ENCODE measurements around the gene DTNA. TPM values are rescaled to one million over a fixed set of nuclear protein-coding genes. Genes with fewer than 3 reads are reported as not detected.

Gene DTNA
- polyA plus RNA-seq, 6 donors from 2014 or later: not detected

DNA sequence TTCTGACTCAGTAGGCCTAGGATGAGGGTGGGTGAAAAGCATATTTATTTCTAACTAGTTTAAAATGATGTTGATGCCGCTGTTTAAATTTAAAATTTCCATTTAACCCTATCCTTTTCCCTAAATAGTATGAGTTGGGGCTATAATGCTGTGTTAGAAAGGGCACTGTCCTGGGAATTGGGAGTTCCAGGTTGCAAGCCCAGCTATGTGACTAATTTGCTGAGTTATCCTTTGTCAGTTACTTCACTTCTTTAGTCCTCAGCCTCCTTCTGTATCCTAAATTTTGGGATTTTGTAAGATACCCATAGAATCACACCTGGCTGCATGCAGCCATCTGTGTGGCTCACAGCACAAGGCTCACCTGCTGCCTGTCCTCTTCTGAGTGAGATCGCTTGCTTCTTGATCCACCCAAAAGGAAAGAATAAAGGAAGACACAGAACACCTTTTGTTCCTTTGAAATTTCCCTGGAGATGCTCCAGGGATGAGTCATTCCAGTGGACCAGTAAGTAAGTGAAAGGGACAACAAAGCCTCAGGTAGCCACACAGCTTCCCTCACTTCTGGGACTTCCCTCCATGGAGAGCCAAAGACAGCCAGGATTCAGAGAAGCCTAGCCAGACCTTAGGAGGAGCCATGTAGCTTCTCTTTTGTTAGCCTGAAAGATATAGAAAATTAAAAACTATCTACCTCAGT is 97.2 kb downstream of the DTNA start:
- ATAC-seq (ENCODE audit: low read depth in 2 of 2): no peak
- Mint-ChIP-seq H3K9me3 (no peaks in the 10 kb centered on the region), H3K27ac (no peak overlapping the region), H3K4me3 (no peak overlapping the region), H3K27me3 (peaks cover under 1 to 10% (median 6%) of the 10 kb centered on the region in 3 donors), H3K36me3 (no peaks in the 10 kb centered on the region), H3K4me1 (no peaks in the 10 kb centered on the region)
- no peak for DNase-seq

DNA sequence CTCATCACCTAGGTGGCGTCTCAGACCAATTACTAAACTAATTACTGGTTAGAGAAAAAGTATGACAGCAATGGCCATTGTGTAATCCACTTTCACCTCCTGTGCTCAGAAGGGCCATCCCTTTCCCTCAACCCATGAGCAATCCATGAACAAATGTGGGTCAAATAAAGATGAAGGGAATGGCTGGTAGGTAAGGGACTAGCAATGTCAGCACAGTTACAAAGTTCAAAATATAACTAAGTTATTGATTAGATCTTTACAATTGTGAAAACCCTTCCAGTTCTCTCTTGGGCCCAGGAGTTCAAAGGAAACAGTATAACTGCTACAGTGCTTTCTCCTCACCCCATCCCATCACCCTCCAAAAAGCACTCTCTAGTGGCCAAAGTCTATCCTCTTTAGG is 98.3 kb downstream of the DTNA start:
- Mint-ChIP-seq H3K27ac (no peak overlapping the region), H3K4me1 (no peaks in the 10 kb centered on the region)

DNA sequence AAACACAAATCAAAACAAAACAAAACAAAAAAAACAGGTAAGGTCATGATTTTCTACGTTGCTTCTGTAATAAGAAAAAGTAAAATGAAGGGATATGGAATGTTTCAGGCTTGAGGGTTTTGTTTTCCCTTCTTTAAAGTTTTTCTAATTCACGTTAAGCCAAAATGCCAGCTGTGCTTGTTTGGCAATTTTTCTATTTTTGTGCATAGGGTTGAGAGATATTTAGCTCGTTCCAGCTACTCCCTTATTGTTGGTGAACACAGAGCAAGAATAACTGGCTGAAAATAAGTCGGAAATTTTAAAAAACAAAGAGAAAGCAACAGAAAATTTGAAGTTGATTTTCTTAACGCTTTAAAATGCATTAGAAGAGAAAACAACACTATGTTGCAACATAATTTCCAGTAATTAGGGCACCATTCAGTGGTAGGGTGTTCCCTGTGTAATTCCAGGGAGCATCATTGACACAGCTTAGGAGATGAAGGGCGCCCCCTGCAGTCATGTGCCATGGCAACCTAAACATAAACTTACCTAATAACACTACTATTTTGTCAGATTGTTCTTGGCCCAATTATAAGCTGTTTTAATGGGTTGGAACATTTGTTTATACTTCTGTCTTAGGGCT is 99.5 kb downstream of the DTNA start:
- ATAC-seq (ENCODE audit: low read depth in 2 of 2) (no peak), DNase-seq (no peak)
- no peaks in the 10 kb centered on the region for H3K9me3 Mint-ChIP-seq
- no peak overlapping the region for H3K27ac Mint-ChIP-seq
- H3K4me3 Mint-ChIP-seq: peak overlapping the region in 1 of 8 donors; percentile 1
- no peaks in the 10 kb centered on the region for H3K36me3 Mint-ChIP-seq
- no peaks in the 10 kb centered on the region for H3K4me1 Mint-ChIP-seq
- peaks cover 0 to 6% (median 0%) of the 10 kb centered on the region in 3 donors for H3K27me3 Mint-ChIP-seq

More for the DNA sequence above, 98.3 kb downstream of the DTNA start:
- no peaks in the 10 kb centered on the region for H3K9me3 Mint-ChIP-seq
- H3K4me3 Mint-ChIP-seq: no peak overlapping the region
- no peak for DNase-seq
- peaks cover 6% of the 10 kb centered on the region in 3 donors for H3K27me3 Mint-ChIP-seq
- no peak for ATAC-seq (ENCODE audit: low read depth in 2 of 2)
- no peaks in the 10 kb centered on the region for H3K36me3 Mint-ChIP-seq

GRCh38 chr18:34816183-34816582 is 106.1 kb downstream of the DTNA start:
- DNase-seq (no peak), ATAC-seq (ENCODE audit: low read depth in 2 of 2) (no peak)
- Mint-ChIP-seq H3K4me1 (no peaks in the 10 kb centered on the region), H3K4me3 (no peak overlapping the region), H3K27me3 (peaks cover 0 to 7% (median 6%) of the 10 kb centered on the region in 3 donors), H3K36me3 (no peaks in the 10 kb centered on the region), H3K9me3 (no peaks in the 10 kb centered on the region), H3K27ac (no peak overlapping the region)

DNA sequence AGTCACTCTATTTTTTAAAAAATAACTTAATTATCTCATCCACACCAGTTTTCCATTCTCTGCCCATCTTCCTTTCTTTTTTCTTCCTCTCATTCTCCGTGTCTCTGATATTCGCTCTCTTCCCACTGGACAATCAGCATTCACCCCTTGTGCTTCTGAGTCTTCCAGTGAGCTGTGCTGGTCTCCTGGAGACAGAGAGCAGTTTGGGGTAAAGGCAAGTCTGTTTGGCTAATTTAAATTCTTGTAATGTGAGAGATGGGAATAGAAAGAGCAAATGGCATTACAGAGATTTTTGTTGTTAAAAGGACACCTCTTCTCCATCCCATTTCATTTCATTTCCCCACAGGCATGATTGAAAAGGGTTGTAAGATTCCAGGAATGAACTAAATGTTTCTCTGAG is 107.5 kb downstream of the DTNA start:
- Mint-ChIP-seq H3K27me3 (peaks cover 2 to 7% (median 3%) of the 10 kb centered on the region in 3 donors), H3K9me3 (no peaks in the 10 kb centered on the region), H3K4me3 (no peak overlapping the region), H3K4me1 (no peaks in the 10 kb centered on the region), H3K27ac (peak overlapping the region in 1 of 6 donors; percentile 15), H3K36me3 (no peaks in the 10 kb centered on the region)
- ATAC-seq (ENCODE audit: low read depth in 2 of 2): no peak
- DNase-seq: no peak

DNA sequence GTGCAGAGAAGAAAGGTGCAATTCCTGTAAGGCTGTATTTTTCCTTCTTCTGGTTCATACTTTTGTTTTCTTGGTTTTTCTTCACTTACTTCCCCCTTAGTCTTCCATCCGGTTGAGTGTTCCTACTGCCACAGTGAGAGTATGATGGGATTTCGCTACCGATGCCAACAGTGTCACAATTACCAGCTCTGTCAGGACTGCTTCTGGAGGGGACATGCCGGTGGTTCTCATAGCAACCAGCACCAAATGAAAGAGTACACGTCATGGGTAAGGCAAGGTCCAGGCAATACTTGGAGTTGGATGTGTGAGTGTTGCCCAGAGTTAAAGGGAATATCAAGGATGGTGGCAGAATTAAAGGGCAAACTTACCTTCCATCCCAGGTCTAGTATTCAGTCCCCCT is 108.0 kb downstream of the DTNA start:
- ATAC-seq (ENCODE audit: low read depth in 2 of 2): no peak
- H3K9me3 Mint-ChIP-seq: no peaks in the 10 kb centered on the region
- H3K4me3 Mint-ChIP-seq: no peak overlapping the region
- H3K27ac Mint-ChIP-seq: no peak overlapping the region
- peaks cover 0 to 7% (median 3%) of the 10 kb centered on the region in 3 donors for H3K27me3 Mint-ChIP-seq
- H3K36me3 Mint-ChIP-seq: no peaks in the 10 kb centered on the region
- DNase-seq: no peak
- no peaks in the 10 kb centered on the region for H3K4me1 Mint-ChIP-seq

DNA sequence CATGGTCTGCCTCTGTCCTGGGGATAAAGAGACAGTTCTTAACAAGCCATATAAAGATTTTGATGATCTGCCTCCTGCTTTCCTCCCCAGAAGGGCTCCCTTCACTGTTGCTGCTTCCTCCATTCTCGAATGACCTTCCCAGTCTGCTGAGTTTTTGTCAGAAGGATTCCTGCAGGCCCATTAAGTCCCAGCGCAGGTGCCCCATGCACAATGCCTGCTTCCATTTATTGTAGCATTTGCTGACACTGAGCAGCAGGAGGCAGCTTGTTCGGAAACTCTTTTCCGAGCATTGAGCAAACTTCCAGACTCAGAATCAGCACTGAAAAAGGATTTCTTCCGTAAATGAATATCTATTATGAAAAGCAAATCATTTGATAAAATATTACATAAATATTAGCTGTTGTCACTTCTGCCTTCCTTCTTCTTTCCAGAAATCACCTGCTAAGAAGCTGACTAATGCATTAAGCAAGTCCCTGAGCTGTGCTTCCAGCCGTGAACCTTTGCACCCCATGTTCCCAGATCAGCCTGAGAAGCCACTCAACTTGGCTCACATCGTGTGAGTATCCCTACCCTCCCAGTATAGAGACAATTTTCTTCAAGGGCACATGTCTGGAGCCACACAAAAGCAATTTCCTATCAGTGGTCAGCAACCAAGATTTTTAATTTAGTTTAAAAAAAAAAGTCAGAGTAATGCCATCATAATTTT is 110.4 kb downstream of the DTNA start:
- no peak overlapping the region for H3K4me3 Mint-ChIP-seq
- H3K27me3 Mint-ChIP-seq: peaks cover 0 to 7% (median 3%) of the 10 kb centered on the region in 3 donors
- DNase-seq (no peak), ATAC-seq (ENCODE audit: low read depth in 2 of 2) (no peak)
- no peaks in the 10 kb centered on the region for H3K36me3 Mint-ChIP-seq
- H3K27ac Mint-ChIP-seq: no peak overlapping the region
- no peaks in the 10 kb centered on the region for H3K4me1 Mint-ChIP-seq
- H3K9me3 Mint-ChIP-seq: no peaks in the 10 kb centered on the region

DNA sequence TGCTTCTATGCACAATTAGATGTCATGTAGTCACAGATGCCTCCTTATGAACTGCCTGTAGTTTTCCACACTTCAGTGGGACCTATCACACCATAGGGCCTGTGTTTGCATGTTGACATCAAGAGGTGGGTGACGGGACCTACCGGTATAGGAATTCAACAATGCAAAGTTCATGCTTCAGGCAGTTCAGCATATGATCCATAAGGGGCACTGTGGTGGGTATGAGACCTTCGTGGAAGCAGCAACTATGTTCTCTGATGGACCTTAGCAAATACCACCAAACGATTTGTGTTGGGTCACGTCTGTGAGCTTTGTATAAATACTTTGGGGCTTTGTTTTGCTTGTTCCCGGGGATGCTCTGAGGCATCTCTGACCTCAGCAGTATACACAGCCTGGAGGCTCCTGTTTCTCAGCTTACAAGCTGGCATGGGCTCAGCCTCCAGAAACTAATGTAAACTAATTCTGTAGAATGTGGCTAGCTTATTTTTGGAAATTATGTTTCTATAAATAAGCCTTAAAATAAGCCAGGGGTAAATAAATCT is 111.6 kb downstream of the DTNA start:
- Mint-ChIP-seq H3K9me3 (no peaks in the 10 kb centered on the region), H3K4me3 (no peak overlapping the region), H3K4me1 (no peaks in the 10 kb centered on the region), H3K36me3 (no peaks in the 10 kb centered on the region), H3K27me3 (peaks cover 0 to 7% (median 3%) of the 10 kb centered on the region in 3 donors), H3K27ac (no peak overlapping the region)
- DNase-seq (no peak), ATAC-seq (ENCODE audit: low read depth in 2 of 2) (no peak)

GRCh38 chr18:34828093-34828492 is 118.0 kb downstream of the DTNA start:
- Mint-ChIP-seq H3K36me3 (no peaks in the 10 kb centered on the region), H3K9me3 (no peaks in the 10 kb centered on the region), H3K4me1 (no peaks in the 10 kb centered on the region), H3K27me3 (no peaks in the 10 kb centered on the region), H3K27ac (no peak overlapping the region), H3K4me3 (no peak overlapping the region)
- DNase-seq (no peak), ATAC-seq (ENCODE audit: low read depth in 2 of 2) (no peak)

DNA sequence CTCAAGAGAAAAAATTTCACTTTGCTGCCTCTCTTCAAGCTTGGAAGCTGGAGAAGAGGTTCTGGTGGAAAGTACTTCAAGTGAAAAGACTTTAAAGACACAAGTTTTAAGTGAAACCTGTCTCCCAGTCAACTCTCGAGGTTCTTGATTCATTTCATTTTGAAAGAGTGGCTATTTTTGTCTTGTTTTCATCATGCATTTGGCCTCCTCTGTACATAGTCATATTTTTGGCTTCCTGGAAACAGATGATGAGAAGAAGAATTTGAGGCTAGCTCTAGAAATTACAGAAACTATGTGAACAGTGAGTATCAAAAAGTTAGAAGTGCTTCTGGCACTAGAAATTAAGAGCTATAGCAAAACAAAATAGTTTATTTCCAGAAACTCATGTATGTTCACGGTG is 124.8 kb downstream of the DTNA start:
- Mint-ChIP-seq H3K27ac (no peak overlapping the region), H3K4me1 (no peaks in the 10 kb centered on the region), H3K36me3 (no peaks in the 10 kb centered on the region), H3K27me3 (no peaks in the 10 kb centered on the region), H3K9me3 (no peaks in the 10 kb centered on the region), H3K4me3 (no peak overlapping the region)
- no peak for ATAC-seq (ENCODE audit: low read depth in 2 of 2)
- DNase-seq: no peak

- no peaks in the 10 kb centered on the region for H3K36me3 Mint-ChIP-seq
- no peak overlapping the region for H3K4me3 Mint-ChIP-seq
- H3K9me3 Mint-ChIP-seq: no peaks in the 10 kb centered on the region
- DNase-seq (no peak), ATAC-seq (ENCODE audit: low read depth in 2 of 2) (no peak)
- H3K4me1 Mint-ChIP-seq: no peaks in the 10 kb centered on the region
- no peaks in the 10 kb centered on the region for H3K27me3 Mint-ChIP-seq
- no peak overlapping the region for H3K27ac Mint-ChIP-seq
Measured at GRCh38 chr18:34835466-34835865, 125.4 kb downstream of the DTNA start.

- H3K36me3 Mint-ChIP-seq: no peaks in the 10 kb centered on the region
- H3K4me1 Mint-ChIP-seq: no peaks in the 10 kb centered on the region
- no peak overlapping the region for H3K4me3 Mint-ChIP-seq
- H3K27me3 Mint-ChIP-seq: peaks cover 0 to 6% (median 5%) of the 10 kb centered on the region in 3 donors
- no peak for DNase-seq
- no peaks in the 10 kb centered on the region for H3K9me3 Mint-ChIP-seq
- no peak for ATAC-seq (ENCODE audit: low read depth in 2 of 2)
- H3K27ac Mint-ChIP-seq: no peak overlapping the region
Measured at GRCh38 chr18:34837769-34838272, 127.7 kb downstream of the DTNA start.

DNA sequence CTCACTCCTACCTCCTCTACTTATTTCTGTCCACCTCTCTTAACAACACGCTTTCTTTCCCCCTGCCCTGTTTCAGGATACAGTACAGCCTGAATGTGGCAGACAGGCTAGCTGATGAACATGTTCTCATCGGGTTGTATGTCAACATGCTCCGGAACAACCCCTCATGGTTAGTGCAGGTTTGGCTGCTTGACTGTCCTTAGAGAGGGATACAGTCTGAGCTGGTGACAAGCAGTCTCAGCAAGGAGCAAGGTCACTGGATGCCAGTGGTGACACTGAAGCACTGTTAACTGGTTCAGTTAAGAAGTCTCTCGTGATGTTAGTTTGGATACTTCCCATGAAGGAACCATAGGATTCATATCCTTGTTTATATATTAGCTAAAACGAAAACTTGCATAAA is 128.6 kb downstream of the DTNA start:
- Mint-ChIP-seq H3K36me3 (no peaks in the 10 kb centered on the region), H3K9me3 (no peaks in the 10 kb centered on the region), H3K4me1 (no peaks in the 10 kb centered on the region), H3K4me3 (no peak overlapping the region), H3K27ac (no peak overlapping the region), H3K27me3 (peaks cover 0 to 6% (median 5%) of the 10 kb centered on the region in 3 donors)
- ATAC-seq (ENCODE audit: low read depth in 2 of 2): no peak
- DNase-seq: no peak
